DND-41 (cell line): Measurements from ENCODE around the gene SIRT7.

Experiments
- CTCF ChIP-seq: IDR thresholded peaks from 2 replicates; pipeline ENCODE4 v1.5.1; 2012; ENCODE audit warnings: borderline replicate concordance, low read length, moderate library complexity, mild to moderate bottlenecking; ENCODE audit not compliant: poor library complexity, severe bottlenecking; ENCODE audit errors: extremely low read depth
- EZH2 ChIP-seq: IDR thresholded peaks from 3 replicates; pipeline ENCODE4 v1.6.1; 2012; ENCODE audit warnings: borderline replicate concordance, low read depth, mild to moderate bottlenecking, moderate library complexity, low read length, inconsistent platforms; ENCODE audit not compliant: severe bottlenecking

DNA sequence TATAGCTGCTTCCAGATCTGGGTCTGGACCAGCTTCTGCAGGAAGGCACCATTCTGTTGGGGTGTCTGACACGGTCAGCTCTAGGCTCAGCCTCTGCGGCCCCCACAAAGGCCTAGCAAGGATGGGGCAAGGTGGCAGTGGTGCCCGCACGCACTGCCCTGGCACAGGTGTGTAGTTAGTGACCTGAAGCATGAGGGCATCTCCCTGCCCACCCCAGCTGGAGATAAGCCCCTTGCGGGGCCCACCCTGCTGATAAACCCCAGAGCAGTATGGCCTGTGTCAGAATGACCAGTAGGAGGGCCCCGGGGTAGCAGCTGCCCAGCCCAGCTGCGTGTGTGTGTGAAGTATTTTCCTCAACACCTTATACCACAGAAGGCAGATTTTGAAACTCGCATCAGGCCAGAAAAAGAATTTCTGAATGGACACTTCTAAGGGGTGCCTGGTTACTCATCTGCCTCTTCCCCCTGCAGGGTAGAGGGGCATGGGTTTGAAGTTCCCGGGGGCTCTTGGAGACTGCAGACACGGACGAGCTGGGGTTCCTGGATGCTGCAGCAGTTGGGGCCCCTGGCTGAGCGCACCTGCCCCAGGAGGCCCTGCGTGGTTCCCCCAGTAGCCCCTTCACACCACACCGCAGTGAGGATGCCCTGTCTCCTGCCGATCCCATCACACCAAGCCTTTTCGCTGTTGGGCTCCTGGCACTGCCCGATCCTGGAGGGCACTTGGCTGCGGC, 51.4 kb downstream of the SIRT7 start:
- TF ChIP-seq CTCF (no peak), EZH2 (no peak)
